ENCODE data around the gene SHFL. TPM values are rescaled to one million over a fixed set of nuclear protein-coding genes. Genes with fewer than 3 reads are reported as not detected.

The SHFL gene
- 12.1 and 25.1 TPM in 2 replicates for total RNA-seq

GRCh38 chr19:10085641-10086590 lies at the start of gene SHFL:
TSS of gene SHFL (plus strand) at chr19:10086317. CDS start at chr19:10086428, 111 bp downstream.

GRCh38 chr19:10106100-10106936 lies 20.2 kb downstream of the SHFL start, which contains the start of gene PPAN:
TSS of gene PPAN (plus strand) at chr19:10106362. CDS start at chr19:10106395, 33 bp downstream.

GRCh38 chr19:10111405-10111811 lies 25.3 kb downstream of the SHFL start, which contains the start of gene P2RY11:
TSS of gene P2RY11 (plus strand) at chr19:10111693. CDS start at chr19:10111722, 29 bp downstream.

Other genes with a start within 250 kb of the SHFL start
- gene OLFM2, start 149.8 kb upstream of the SHFL start, total RNA-seq: 2.9 and 37.5 TPM in 2 replicates
- 4.0 and 18.6 TPM in 2 replicates for gene COL5A3, start 75.8 kb upstream of the SHFL start, total RNA-seq
- not detected in 2 replicates for gene RDH8, start 72.8 kb upstream of the SHFL start, total RNA-seq
- 0.19 and 1.4 TPM in 2 replicates for gene ANGPTL6, start 16.4 kb downstream of the SHFL start, total RNA-seq
- 36.1 and 61.2 TPM in 2 replicates for gene PPAN, start 20.0 kb downstream of the SHFL start, total RNA-seq
- gene P2RY11, start 25.4 kb downstream of the SHFL start, total RNA-seq: 2.3 and 3.8 TPM in 2 replicates
- 285 and 382 TPM in 2 replicates for gene EIF3G, start 33.6 kb downstream of the SHFL start, total RNA-seq
- gene DNMT1, start 108.6 kb downstream of the SHFL start, total RNA-seq: 19.2 and 91.1 TPM in 2 replicates
- 11.0 and 13.6 TPM in 2 replicates for gene S1PR2, start 145.0 kb downstream of the SHFL start, total RNA-seq
- gene MRPL4, start 165.9 kb downstream of the SHFL start, total RNA-seq: 10.7 and 36.0 TPM in 2 replicates
- gene ICAM1, start 184.8 kb downstream of the SHFL start, total RNA-seq: 5.2 and 23.1 TPM in 2 replicates
- gene ICAM4, start 200.6 kb downstream of the SHFL start, total RNA-seq: 0.85 and 0.96 TPM in 2 replicates
- 0.96 and 3.9 TPM in 2 replicates for gene ICAM5, start 203.6 kb downstream of the SHFL start, total RNA-seq
- gene ZGLP1, start 223.5 kb downstream of the SHFL start, total RNA-seq: 0.38 and 1.1 TPM in 2 replicates
- 14.4 and 23.4 TPM in 2 replicates for gene FDX2, start 229.7 kb downstream of the SHFL start, total RNA-seq
- gene RAVER1, start 247.2 kb downstream of the SHFL start, total RNA-seq: 4.2 and 11.3 TPM in 2 replicates